H9 (cell line): Measurements from ENCODE around the gene CFAP46. TPM values are rescaled to one million over a fixed set of nuclear protein-coding genes. Genes with fewer than 3 reads are reported as not detected.

ENCODE experiments used
- DNase-seq: peaks from one replicate; pipeline ENCODE4 v3.0.0-alpha.2; 2017
- H2AFZ ChIP-seq: one replicate; pipeline ENCODE4 v1.6.1; 2013; ENCODE audit warnings: mild to moderate bottlenecking, low read length, control low read depth, moderate library complexity
- H2AK5ac ChIP-seq: 2 replicates; pipeline ENCODE4 v1.6.1; 2013; ENCODE audit warnings: low read length, control low read depth, mixed read lengths; ENCODE audit not compliant: insufficient read length
- H2BK120ac ChIP-seq: one replicate; pipeline ENCODE4 v1.6.1; 2013; ENCODE audit warnings: low read depth, mild to moderate bottlenecking, low read length, control low read depth, inconsistent platforms; ENCODE audit not compliant: poor library complexity, severe bottlenecking
- H2BK12ac ChIP-seq: 2 replicates; pipeline ENCODE4 v1.6.1; 2013; ENCODE audit warnings: low read length, control low read depth, mixed read lengths, low read depth; ENCODE audit not compliant: insufficient read length
- H2BK15ac ChIP-seq: 2 replicates; pipeline ENCODE4 v1.6.1; 2013; ENCODE audit warnings: low read depth, low read length, control low read depth
- H2BK20ac ChIP-seq: one replicate; pipeline ENCODE4 v1.6.1; 2013; ENCODE audit warnings: low read depth, mild to moderate bottlenecking, low read length, control low read depth, inconsistent platforms; ENCODE audit not compliant: poor library complexity, severe bottlenecking
- H2BK5ac ChIP-seq: 2 replicates; pipeline ENCODE4 v1.6.1; 2013; ENCODE audit warnings: low read length, control low read depth, mixed read lengths; ENCODE audit not compliant: insufficient read length
- H3K14ac ChIP-seq: 2 replicates; pipeline ENCODE4 v1.6.1; 2013; ENCODE audit warnings: low read length, control low read depth; ENCODE audit not compliant: insufficient read depth
- H3K18ac ChIP-seq: 2 replicates; pipeline ENCODE4 v1.6.1; 2013; ENCODE audit warnings: low read depth, mild to moderate bottlenecking, mixed read lengths, low read length, control low read depth; ENCODE audit not compliant: insufficient read length
- H3K23ac ChIP-seq: 2 replicates; pipeline ENCODE4 v1.6.1; 2013; ENCODE audit warnings: low read length, control low read depth, mixed read lengths, low read depth; ENCODE audit not compliant: insufficient read length
- H3K23me2 ChIP-seq: 2 replicates; pipeline ENCODE4 v1.6.1; 2013; ENCODE audit warnings: low read depth, mild to moderate bottlenecking, mixed read lengths, low read length, control low read depth; ENCODE audit not compliant: insufficient read length, poor library complexity, severe bottlenecking
- H3K27ac ChIP-seq: 2 replicates; pipeline ENCODE4 v1.5.1; 2013; ENCODE audit warnings: low read length, control low read depth, mixed read lengths, low read depth; ENCODE audit not compliant: insufficient read length
- H3K27me3 ChIP-seq: 2 replicates; pipeline ENCODE4 v1.6.1; 2013; ENCODE audit warnings: low read length, control low read depth, inconsistent platforms; ENCODE audit not compliant: insufficient read depth
- H3K4ac ChIP-seq: 2 replicates; pipeline ENCODE4 v1.6.1; 2013; ENCODE audit warnings: low read depth, mild to moderate bottlenecking, control low read depth, inconsistent platforms, low read length, moderate library complexity
- H3K4me1 ChIP-seq: 2 replicates; pipeline ENCODE4 v1.6.1; 2013; ENCODE audit warnings: low read length, control low read depth, inconsistent platforms; ENCODE audit not compliant: insufficient read depth
- H3K4me2 ChIP-seq: 2 replicates; pipeline ENCODE4 v1.6.1; 2013; ENCODE audit warnings: low read length, control low read depth, mixed read lengths; ENCODE audit not compliant: insufficient read length, insufficient read depth
- H3K56ac ChIP-seq: 2 replicates; pipeline ENCODE4 v1.6.1; 2013; ENCODE audit warnings: low read depth, mild to moderate bottlenecking, mixed read lengths, low read length, control low read depth; ENCODE audit not compliant: insufficient read length
- H3K79me1 ChIP-seq: 2 replicates; pipeline ENCODE4 v1.6.1; 2013; ENCODE audit warnings: low read depth, mild to moderate bottlenecking, moderate library complexity, low read length, control low read depth, inconsistent platforms; ENCODE audit not compliant: insufficient read depth, poor library complexity, severe bottlenecking
- H3K79me2 ChIP-seq: 2 replicates; pipeline ENCODE4 v1.6.1; 2013; ENCODE audit warnings: low read length, control low read depth, inconsistent platforms; ENCODE audit not compliant: insufficient read depth
- H3K9ac ChIP-seq: 2 replicates; pipeline ENCODE4 v1.6.1; 2013; ENCODE audit warnings: low read length, control low read depth, mixed read lengths; ENCODE audit not compliant: insufficient read length; ENCODE audit errors: extremely low read depth
- H3K9me3 ChIP-seq: one replicate; pipeline ENCODE4 v1.6.1; 2013; ENCODE audit warnings: low read depth, low read length, inconsistent platforms; ENCODE audit not compliant: control insufficient read depth
- H3T11ph ChIP-seq: one replicate; pipeline ENCODE4 v1.6.1; 2013; ENCODE audit warnings: mild to moderate bottlenecking, low read length, control low read depth, inconsistent platforms
- H4K20me1 ChIP-seq: one replicate; pipeline ENCODE4 v1.6.1; 2013; ENCODE audit not compliant: control insufficient read depth, insufficient read length, insufficient read depth
- H4K5ac ChIP-seq: 2 replicates; pipeline ENCODE4 v1.6.1; 2013; ENCODE audit warnings: low read depth, mild to moderate bottlenecking, mixed read lengths, low read length, control low read depth; ENCODE audit not compliant: insufficient read length
- H4K8ac ChIP-seq: replicated peaks from 2 replicates; pipeline ENCODE4 v1.6.1; 2013; ENCODE audit warnings: low read length, control low read depth, mixed read lengths, low read depth; ENCODE audit not compliant: insufficient read length
- H4K91ac ChIP-seq: 2 replicates; pipeline ENCODE4 v1.6.1; 2013; ENCODE audit warnings: low read depth, mild to moderate bottlenecking, moderate library complexity, mixed read lengths, low read length, control low read depth; ENCODE audit not compliant: insufficient read length
- H3K27ac Mint-ChIP-seq, 3 experiments: 2 replicates in 2 of 3; 3 replicates in 1 of 3; pipeline ENCODE4 v1.8.0; 2020 to 2021; ENCODE audit warnings: mixed read lengths in 3 of 3, mild to moderate bottlenecking in 1 of 3, moderate library complexity in 1 of 3
- H3K27me3 Mint-ChIP-seq: 2 replicates; pipeline ENCODE4 v1.8.0; 2021; ENCODE audit warnings: low read depth, mild to moderate bottlenecking, moderate library complexity, mixed read lengths
- H3K36me3 Mint-ChIP-seq, 3 experiments: 2 replicates in 2 of 3; 3 replicates in 1 of 3; pipeline ENCODE4 v1.8.0; 2020 to 2021; ENCODE audit warnings: low read depth in 3 of 3, mixed read lengths in 3 of 3; ENCODE audit not compliant: insufficient read depth in 1 of 3
- H3K4me1 Mint-ChIP-seq, 2 experiments: 2 replicates each; pipeline ENCODE4 v1.8.0; 2020; ENCODE audit warnings: mixed read lengths in 2 of 2
- H3K4me3 Mint-ChIP-seq, 2 experiments: 2 replicates in 1 of 2; 3 replicates in 1 of 2; pipeline ENCODE4 v1.8.0; 2020 to 2021; ENCODE audit warnings: mild to moderate bottlenecking in 2 of 2, mixed read lengths in 2 of 2, moderate library complexity in 1 of 2
- H3K9me3 Mint-ChIP-seq, 2 experiments: 2 replicates in 1 of 2; 3 replicates in 1 of 2; pipeline ENCODE4 v1.8.0; 2020; ENCODE audit warnings: mild to moderate bottlenecking in 2 of 2, mixed read lengths in 2 of 2, moderate library complexity in 1 of 2
- WGBS: extraction: QIAGEN DNeasy Blood & Tissue Kit; methylation state at CpG from one replicate; pipeline ENCODE4 v1.1.7; 2013; ENCODE audit warnings: missing lambda C conversion rate, low lambda C conversion rate, mixed read lengths; ENCODE audit not compliant: insufficient read length; ENCODE audit errors: extremely low coverage; 5-methylcytosine and 5-hydroxymethylcytosine counted together
- total RNA-seq: library from RNA; stranded (reverse); gene quantifications from 2 replicates; pipeline ENCODE4 v1.2.1, GENCODE V29; 2021
- TF ChIP-seq, protein P1 (sequence below): fragments of 200-600 bp; sonication (generic); conservative IDR thresholded peaks from 3 replicates; pipeline ENCODE4 v1.8.0; 2021; ENCODE audit warnings: antibody characterized with exemption, mild to moderate bottlenecking

Gene CFAP46
- total RNA-seq, 1 experiment from 2014 or later = 3.1 TPM

DNA sequence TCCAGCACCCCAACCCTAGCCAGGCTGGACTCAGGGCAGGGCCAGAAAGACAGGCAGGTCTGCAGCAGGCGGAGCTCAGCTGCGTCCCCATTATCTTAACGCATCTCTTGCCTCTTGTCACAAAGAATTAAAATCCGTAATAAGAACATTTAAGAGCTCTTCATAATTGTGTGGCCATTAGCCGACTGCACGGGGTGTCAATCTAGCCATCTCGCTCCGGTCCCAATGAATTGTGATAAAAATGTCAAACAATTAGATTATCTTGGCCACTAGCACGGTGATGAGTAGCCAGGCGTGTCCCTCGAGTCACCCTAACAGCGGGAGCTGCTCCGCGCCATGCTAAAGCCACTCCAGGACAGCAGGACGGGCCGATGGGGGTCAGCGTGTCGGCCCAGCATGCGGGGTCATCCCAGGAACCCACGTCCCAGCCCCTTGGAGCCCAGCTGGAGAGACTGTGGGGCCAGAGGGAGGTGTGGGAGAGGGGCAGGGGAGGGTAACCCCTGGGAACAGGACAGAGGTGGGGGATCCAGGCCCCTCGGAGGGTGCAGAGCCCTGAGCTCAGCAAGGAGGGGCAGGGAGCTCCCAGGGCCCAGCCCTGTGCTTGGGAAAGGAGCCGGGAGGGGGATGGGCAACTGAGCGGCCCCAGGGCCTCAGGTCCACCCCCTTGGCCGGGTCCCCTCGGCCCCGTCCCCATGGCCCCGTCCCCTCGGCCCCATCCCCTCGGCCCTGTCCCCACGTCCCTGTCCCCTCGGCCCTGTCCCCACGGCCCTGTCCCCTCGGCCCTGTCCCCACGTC lies 138.8 kb downstream of the CFAP46 start:
- Histone ChIP-seq H3T11ph (no peak overlapping the region), H2BK12ac (no peak overlapping the region), H3K4me2 (no peak overlapping the region), H3K79me1 (no peaks in the 10 kb centered on the region), H3K14ac (no peak overlapping the region; the same call in 1 of the 2 replicates), H3K79me2 (no peaks in the 10 kb centered on the region), H3K23me2 (no peaks in the 10 kb centered on the region), H4K20me1 (no peaks in the 10 kb centered on the region), H4K5ac (no peak overlapping the region), H4K91ac (no peak overlapping the region), H2BK120ac (no peak overlapping the region), H2BK20ac (no peak overlapping the region), H3K9ac (no peak overlapping the region), H2AK5ac (no peak overlapping the region), H4K8ac (no peak overlapping the region), H3K18ac (no peak overlapping the region), H3K9me3 (no peaks in the 10 kb centered on the region), H3K4me1 (no peaks in the 10 kb centered on the region), H2BK5ac (no peak overlapping the region), H2AFZ (no peak overlapping the region), H3K27ac (no peak overlapping the region), H3K4ac (no peak overlapping the region), H2BK15ac (no peak overlapping the region), H3K23ac (no peak overlapping the region), H3K27me3 (no peaks in the 10 kb centered on the region), H3K56ac (no peak overlapping the region)
- Mint-ChIP-seq H3K4me3 (peak overlapping the region in 1 of 2 experiments; percentile 15; a peak in 1 of 5 replicates), H3K9me3 (peaks cover 0 to 6% of the 10 kb centered on the region in 2 experiments; a peak in 3 of 5 replicates), H3K27ac (no peak overlapping the region), H3K4me1 (peaks cover 0 to 14% of the 10 kb centered on the region in 2 experiments; a peak in 2 of 4 replicates), H3K27me3 (no peaks in the 10 kb centered on the region; the same call in 1 of the 2 replicates), H3K36me3 (no peaks in the 10 kb centered on the region; a peak in 2 of 7 replicates)
- DNase-seq = no peak
- TF ChIP-seq, protein P1, sequence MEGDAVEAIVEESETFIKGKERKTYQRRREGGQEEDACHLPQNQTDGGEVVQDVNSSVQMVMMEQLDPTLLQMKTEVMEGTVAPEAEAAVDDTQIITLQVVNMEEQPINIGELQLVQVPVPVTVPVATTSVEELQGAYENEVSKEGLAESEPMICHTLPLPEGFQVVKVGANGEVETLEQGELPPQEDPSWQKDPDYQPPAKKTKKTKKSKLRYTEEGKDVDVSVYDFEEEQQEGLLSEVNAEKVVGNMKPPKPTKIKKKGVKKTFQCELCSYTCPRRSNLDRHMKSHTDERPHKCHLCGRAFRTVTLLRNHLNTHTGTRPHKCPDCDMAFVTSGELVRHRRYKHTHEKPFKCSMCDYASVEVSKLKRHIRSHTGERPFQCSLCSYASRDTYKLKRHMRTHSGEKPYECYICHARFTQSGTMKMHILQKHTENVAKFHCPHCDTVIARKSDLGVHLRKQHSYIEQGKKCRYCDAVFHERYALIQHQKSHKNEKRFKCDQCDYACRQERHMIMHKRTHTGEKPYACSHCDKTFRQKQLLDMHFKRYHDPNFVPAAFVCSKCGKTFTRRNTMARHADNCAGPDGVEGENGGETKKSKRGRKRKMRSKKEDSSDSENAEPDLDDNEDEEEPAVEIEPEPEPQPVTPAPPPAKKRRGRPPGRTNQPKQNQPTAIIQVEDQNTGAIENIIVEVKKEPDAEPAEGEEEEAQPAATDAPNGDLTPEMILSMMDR = no peak
- WGBS = no CpG with 5 or more reads among the region's 34 CpGs
